GM04503 (cell line): ENCODE data around the gene PPM1E.
"Not testable (repeated sequence)": the region's sequence is repeated elsewhere in the genome, so short reads cannot be mapped to it uniquely, and the experiment has no call there.

Source experiments
- DNase-seq: peaks from one replicate; pipeline ENCODE4 v3.0.0-alpha.2; 2012; ENCODE audit warnings: low read depth

The PPM1E gene

DNA sequence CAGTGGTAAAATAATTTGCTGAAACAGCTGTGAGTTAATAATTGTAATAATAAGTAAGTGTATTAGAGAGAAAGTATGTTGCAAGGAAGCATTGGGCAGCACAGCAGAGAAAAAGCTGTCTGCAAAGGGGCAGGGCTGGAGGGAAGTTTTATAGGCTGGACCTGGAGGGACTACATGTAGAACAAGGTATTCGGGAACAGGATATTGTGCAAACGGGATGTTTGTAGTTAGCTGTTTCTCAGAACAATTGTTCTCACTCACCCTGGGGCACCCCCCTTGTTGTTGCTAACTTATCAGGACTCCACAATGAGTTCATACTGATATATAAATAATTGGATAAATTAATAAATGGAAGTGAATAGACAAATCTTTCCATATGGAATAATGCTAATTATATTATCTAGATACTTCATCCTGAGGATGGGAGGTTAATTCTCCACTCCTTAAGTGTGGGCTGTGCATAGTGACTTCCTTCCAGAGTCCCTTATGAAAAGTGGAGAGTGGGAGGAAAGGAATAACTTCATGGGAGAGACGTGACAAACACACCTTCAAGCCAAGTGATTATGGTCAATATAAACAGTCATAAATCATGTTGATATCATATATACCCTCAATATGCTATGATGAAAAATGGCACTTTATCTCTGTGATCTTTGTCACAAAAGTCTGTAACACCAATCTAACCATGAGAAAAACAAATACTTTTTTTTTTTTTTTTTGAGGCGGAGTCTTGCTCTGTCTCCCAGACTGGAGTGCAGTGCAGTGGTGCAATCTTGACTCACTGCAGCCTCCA is 85.4 kb downstream of the PPM1E start:
- DNase-seq: no peak

DNA sequence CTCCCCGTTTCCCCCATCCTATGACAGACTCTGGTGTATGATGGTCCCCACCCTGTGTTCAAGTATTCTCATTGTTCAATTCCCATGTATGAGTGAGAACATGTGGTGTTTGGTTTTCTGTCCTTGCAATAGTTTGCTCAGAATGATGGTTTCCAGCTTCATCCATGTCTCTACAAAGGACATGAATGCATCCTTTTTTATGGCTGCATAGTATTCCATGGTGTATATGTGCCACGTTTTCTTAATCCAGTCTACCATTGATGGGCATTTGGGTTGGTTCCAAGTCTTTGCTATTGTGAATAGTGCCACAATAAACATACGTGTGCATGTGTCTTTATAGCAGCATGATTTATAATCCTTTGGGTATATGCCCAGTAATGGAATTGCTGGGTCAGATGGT is 90.8 kb downstream of the PPM1E start:
- DNase-seq: not testable (repeated sequence)

DNA sequence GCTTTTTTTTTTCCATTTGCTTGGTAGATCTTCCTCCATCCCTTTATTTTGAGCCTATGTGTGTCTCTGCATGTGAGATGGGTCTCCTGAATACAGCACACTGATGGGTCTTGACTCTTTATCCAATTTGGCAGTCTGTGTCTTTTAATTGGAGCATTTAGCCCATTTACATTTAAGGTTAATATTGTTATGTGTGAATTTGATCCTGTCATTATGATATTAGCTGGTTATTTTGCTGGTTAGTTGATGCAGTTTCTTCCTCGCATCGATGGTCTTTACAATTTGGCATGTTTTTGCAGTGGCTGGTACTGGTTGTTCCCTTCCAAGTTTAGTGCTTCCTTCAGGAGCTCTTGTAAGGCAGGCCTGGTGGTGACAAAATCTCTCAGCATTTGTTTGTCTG is 94.5 kb downstream of the PPM1E start:
- DNase-seq: not testable (repeated sequence)

DNA sequence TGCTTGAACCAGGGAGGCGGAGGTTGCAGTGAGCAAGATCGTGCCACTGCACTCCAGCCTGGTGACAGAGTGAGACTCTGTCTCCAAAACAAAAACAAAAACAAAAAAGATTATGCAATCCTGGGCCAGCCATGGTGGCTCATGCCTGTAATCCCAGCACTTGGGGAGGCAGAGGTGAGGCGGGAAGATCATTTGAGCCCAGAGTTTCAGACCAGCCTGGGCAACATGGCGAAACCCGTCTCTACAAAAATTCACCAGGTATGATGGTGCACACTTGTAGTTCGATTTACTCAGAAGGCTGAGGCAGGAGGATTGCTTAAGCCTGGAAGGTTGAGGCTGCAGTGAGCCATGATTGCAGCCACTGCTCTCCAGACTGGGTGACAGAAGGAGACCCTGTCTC is 109.6 kb downstream of the PPM1E start:
- DNase-seq: no peak

GRCh38 chr17:58870747-58871146 is 115.1 kb downstream of the PPM1E start:
- DNase-seq: no peak

DNA sequence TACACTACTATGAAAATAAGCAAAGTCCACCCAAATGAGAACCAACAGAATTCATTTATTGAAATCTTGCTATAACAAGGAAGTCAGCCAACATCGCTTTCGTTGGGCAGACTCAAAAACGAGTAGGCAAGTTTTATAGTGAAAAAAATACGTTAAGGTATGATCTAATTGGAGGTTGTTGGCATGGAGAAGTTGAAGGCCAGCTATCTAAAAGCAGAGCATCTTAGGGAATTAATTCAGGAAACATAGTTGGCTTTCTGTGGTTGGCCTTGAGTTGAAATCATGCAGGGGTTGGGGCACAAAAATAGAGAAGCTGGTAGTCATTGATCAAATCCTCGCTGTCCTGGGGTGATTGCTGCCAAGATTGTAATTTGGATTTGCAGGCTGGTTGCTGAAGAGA is 118.3 kb downstream of the PPM1E start:
- DNase-seq: no peak

- no peak for DNase-seq
Observed at GRCh38 chr17:58875261-58875660, 119.6 kb downstream of the PPM1E start.

GRCh38 chr17:58884161-58884560 is 128.5 kb downstream of the PPM1E start:
- DNase-seq: no peak

GRCh38 chr17:58886514-58886913 is 130.9 kb downstream of the PPM1E start:
- no peak for DNase-seq

GRCh38 chr17:58889928-58890327 is 134.3 kb downstream of the PPM1E start:
- DNase-seq: no peak

DNA sequence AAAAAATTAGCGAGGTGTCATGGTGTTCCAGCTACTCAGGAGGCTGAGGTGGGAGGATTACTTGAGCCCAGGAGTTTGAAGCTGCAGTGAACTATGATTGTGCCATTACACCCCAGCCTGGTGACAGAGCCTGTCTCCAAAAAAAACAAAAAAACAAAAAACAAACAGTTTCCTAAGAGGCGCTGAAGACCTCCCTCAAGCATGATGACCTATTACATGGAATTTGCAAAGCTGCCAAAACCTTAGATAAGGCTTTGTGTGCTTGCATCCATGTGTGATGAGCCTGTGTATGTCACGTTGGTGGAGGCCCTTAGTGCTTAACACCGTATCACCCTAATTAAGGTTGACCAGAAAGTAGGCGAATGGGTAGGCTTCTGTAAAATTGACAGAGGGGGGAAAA is 143.5 kb downstream of the PPM1E start:
- no peak for DNase-seq

GRCh38 chr17:58902322-58902721 is 146.7 kb downstream of the PPM1E start:
- DNase-seq: no peak

DNA sequence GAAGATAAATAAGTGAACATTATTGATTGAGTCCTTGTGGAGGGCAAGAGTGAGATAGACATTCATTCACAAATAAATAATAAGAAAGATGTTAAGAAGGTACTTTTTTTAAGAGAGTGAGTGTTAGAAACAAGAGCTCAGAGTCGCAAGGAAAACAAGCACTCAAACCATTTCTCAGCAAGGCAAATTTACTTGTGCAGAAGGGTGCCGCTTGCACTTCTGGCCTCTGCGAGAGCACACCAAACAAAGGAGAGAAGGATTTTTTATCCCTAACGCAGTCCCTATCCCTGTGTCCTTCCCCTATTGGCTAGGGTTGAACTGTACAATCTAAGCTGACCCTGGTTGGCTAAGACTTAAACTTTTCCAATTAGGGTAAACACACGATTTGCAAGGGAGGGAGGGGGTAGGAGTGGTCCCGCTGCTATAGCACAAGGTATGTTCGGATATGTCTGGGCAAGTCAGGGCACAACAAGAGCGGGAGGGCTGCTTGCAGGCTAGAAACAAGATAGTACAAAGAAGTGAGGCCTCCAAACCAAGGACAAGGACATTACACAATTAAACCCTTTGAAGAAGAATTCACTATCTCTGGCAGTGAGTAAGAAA is 156.2 kb downstream of the PPM1E start:
- DNase-seq: no peak

DNA sequence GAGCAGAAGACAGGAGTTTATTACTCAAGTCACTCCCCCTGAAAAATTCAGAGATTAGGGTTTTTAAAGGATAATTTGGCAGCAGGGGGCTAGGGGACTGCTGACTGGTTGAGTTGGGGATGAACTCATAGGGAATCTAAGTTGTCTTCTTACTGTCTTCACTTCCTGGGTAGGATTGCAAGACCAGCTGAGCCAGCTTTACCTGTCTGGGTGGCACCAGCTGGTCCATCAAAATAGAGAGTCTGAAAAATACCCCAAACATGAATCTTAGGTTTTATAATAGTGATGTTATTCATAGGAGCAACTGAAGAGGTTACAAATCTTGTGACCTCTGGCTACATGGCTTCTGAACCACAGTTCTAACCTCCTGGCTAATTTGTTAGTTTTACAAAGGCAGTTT is 157.9 kb downstream of the PPM1E start:
- no peak for DNase-seq

GRCh38 chr17:58913971-58914769 is 158.5 kb downstream of the PPM1E start:
- DNase-seq: peak; percentile 9

- DNase-seq: no peak
Observed at GRCh38 chr17:58917228-58917627, 161.6 kb downstream of the PPM1E start.

- no peak for DNase-seq
Observed at GRCh38 chr17:58918072-58918471, 162.4 kb downstream of the PPM1E start.

DNA sequence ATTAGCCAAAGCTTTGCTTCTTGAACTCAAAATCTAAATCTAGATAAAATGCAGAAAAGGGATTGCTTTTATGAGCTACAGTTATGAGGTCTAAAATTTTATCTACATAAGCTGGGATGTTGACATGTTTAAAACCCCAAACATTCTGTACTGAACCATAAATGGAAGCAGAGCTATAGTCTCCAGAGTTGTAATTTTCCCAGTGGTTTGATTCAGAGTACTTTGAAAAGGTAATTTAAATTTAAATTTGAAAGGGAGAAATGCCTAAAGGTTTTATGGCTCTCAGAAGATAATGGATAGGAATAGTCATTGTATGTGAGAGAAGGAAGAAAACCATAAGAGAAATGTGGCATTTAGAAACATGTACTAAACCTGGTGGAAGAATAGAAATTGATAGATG is 163.2 kb downstream of the PPM1E start:
- no peak for DNase-seq

DNA sequence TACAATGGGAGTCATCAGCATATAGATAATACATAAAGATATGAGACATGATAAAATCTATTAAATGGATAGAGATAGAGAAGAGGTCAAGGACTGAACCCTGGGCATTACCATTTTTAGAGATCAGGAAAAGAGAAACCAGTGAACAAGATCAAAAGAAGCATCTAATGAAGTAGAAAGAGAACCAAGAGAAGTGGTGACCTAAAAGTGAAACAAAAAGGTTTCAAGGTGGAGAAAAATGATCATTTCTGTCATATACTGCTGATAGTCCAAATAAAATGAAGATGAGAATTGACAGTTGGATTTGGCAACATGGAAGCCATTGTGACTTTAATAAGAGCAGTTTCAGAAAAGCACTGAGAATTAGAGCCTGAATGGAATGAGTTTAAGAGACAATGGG is 165.1 kb downstream of the PPM1E start:
- DNase-seq: no peak

DNA sequence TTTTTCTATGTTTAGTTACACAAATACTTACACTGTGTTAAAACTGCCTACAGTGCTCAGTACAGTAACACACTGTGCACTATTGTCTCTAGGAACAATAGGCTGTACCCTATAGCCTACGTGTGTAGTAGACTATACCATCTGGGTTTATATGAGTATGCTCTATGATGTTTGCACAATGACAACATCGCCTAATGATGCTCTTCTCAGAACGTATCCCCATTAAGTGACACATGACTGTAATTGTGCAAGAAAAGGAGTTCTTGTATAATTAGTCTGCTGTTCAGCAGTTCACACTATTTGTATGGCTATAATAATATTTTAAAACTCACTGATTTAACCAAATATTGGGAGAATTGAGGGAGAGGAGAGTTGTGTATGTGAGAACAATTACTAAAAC is 177.3 kb downstream of the PPM1E start:
- no peak for DNase-seq

- DNase-seq: no peak
Observed at GRCh38 chr17:58936295-58936694, 180.6 kb downstream of the PPM1E start.

DNA sequence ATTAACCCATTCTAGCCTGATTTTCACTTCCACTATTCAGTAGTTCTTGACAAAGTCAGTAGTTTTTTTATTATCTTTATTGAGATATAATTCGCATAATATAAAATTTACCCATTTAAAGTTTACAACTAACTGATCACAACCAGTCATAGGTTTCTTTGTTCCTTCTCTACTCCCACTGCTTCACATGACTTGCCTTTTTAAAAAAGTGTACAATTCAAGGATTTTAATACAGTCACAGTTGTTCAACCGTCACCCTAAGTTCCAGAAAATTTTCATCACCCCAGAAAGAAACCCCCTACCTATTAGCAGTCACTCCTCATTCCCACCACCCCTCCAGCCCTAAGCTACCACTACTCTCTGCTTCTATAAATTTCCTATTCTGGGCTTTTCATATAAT is 188.5 kb downstream of the PPM1E start:
- DNase-seq: no peak

DNA sequence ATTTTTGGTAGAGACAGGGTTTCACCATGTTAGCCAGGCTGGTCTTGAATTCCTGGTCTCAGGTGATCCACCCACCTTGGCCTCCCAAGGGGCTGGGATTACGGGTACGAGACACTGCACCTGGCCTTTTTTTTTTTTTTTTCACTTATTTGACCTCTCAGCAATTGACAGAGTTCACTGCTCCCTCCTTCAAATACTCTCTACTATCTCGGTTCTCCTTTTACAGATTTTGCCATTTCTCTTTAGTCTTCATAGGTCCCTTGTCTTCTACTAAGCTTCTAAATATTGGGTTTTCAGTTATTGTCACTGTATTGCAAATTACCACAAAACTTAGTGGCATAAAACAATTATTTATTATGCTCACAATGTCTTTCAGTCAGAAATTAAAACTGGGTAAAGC is 191.8 kb downstream of the PPM1E start:
- no peak for DNase-seq
